HepG2 (cell line): ENCODE measurements around the gene RGMA.

Source experiments
- BRCA1 ChIP-seq: sonication (generic); formaldehyde crosslinking; IDR thresholded peaks from 2 replicates; pipeline ENCODE4 v1.4.0; 2020; ENCODE audit warnings: missing genetic modification reagents
- HDAC6 ChIP-seq: fragments of 200-600 bp; sonication (generic); IDR thresholded peaks from 2 replicates; pipeline ENCODE4 v1.7.0; 2017; ENCODE audit warnings: mild to moderate bottlenecking, antibody characterized with exemption, low read length, low read depth
- HOXA7 ChIP-seq: sonication (generic); formaldehyde crosslinking; IDR thresholded peaks from 2 replicates; pipeline ENCODE4 v1.8.1; 2022; ENCODE audit warnings: mild to moderate bottlenecking, missing genetic modification reagents, moderate library complexity
- NBN ChIP-seq: fragments of 450-650 bp; conservative IDR thresholded peaks from 2 replicates; pipeline ENCODE4 v1.6.1; 2017
- TF ChIP-seq, protein P1 (sequence below): sonication (generic); formaldehyde crosslinking; IDR thresholded peaks from 2 replicates; pipeline ENCODE4 v1.9.0; 2022; ENCODE audit warnings: missing genetic modification reagents, mild to moderate bottlenecking, borderline replicate concordance
- TF ChIP-seq, protein P2 (sequence below): sonication (generic); formaldehyde crosslinking; IDR thresholded peaks from 2 replicates; pipeline ENCODE4 v1.4.0; 2020; ENCODE audit warnings: mild to moderate bottlenecking, missing genetic modification reagents
- TF ChIP-seq, protein P3 (sequence below): sonication (generic); formaldehyde crosslinking; IDR thresholded peaks from 2 replicates; pipeline ENCODE4 v1.4.0; 2020; ENCODE audit warnings: missing genetic modification reagents
- TF ChIP-seq, protein P4 (sequence below): sonication (generic); formaldehyde crosslinking; IDR thresholded peaks from 2 replicates; pipeline ENCODE4 v1.8.0; 2022; ENCODE audit warnings: mild to moderate bottlenecking, missing genetic modification reagents, moderate library complexity

DNA sequence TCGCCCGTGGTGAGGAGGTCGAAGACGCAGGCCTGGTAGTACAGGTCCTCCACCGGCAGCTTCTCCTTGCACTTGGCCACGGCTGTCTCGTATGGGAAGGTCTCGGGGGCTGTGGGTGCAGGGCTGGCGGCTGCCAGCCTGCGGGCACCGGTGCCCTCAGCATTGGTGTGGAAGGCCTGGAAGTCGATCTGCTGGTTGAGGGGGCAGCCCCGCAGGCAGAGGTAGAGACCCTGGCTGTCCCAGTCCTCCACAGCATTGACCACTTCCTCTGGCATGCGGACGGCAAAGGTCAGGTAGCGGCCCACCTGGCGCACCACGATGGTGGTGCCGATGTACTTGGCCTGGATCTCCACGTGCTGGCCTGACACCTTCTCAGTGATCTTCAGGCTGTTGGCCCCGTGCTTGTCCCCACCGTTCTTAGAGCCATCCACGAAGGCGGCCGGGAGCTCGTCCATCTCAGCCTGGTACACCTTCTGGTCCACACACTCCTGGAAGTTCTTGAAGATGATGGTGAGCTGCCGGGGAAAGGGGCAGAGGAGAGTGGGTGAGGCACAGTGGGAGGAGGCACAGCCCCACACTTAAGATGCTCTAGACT is 43.7 kb downstream of the RGMA start:
- TF ChIP-seq HOXA7 (CRISPR knock-in tag), result no peak
- TF ChIP-seq, protein P1, sequence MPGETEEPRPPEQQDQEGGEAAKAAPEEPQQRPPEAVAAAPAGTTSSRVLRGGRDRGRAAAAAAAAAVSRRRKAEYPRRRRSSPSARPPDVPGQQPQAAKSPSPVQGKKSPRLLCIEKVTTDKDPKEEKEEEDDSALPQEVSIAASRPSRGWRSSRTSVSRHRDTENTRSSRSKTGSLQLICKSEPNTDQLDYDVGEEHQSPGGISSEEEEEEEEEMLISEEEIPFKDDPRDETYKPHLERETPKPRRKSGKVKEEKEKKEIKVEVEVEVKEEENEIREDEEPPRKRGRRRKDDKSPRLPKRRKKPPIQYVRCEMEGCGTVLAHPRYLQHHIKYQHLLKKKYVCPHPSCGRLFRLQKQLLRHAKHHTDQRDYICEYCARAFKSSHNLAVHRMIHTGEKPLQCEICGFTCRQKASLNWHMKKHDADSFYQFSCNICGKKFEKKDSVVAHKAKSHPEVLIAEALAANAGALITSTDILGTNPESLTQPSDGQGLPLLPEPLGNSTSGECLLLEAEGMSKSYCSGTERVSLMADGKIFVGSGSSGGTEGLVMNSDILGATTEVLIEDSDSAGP (CRISPR knock-in tag), result no peak
- TF ChIP-seq, protein P2, sequence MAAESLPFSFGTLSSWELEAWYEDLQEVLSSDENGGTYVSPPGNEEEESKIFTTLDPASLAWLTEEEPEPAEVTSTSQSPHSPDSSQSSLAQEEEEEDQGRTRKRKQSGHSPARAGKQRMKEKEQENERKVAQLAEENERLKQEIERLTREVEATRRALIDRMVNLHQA (CRISPR knock-in tag), result no peak
- TF ChIP-seq NBN, result no peak
- TF ChIP-seq HDAC6, result no peak
- TF ChIP-seq, protein P3, sequence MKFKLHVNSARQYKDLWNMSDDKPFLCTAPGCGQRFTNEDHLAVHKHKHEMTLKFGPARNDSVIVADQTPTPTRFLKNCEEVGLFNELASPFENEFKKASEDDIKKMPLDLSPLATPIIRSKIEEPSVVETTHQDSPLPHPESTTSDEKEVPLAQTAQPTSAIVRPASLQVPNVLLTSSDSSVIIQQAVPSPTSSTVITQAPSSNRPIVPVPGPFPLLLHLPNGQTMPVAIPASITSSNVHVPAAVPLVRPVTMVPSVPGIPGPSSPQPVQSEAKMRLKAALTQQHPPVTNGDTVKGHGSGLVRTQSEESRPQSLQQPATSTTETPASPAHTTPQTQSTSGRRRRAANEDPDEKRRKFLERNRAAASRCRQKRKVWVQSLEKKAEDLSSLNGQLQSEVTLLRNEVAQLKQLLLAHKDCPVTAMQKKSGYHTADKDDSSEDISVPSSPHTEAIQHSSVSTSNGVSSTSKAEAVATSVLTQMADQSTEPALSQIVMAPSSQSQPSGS (CRISPR knock-in tag), result no peak
- TF ChIP-seq BRCA1 (CRISPR knock-in tag), result no peak
- TF ChIP-seq, protein P4, sequence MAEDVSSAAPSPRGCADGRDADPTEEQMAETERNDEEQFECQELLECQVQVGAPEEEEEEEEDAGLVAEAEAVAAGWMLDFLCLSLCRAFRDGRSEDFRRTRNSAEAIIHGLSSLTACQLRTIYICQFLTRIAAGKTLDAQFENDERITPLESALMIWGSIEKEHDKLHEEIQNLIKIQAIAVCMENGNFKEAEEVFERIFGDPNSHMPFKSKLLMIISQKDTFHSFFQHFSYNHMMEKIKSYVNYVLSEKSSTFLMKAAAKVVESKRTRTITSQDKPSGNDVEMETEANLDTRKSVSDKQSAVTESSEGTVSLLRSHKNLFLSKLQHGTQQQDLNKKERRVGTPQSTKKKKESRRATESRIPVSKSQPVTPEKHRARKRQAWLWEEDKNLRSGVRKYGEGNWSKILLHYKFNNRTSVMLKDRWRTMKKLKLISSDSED (CRISPR knock-in tag), result no peak
